T-helper 2 cell treated with Interferon-gamma antibody and Interleukin-4, amounts not matched to agents 5 μg/mL and 100 μg/mL, for 36 hours (primary cell): ENCODE results near the gene EZH2.

Experiments
- DNase-seq: peaks from one replicate; pipeline ENCODE4 v3.0.0; 2021; ENCODE audit warnings: low spot score
- H3K27ac Mint-ChIP-seq: one replicate; pipeline ENCODE4 v1.8.0; 2021; ENCODE audit warnings: mild to moderate bottlenecking, mixed read lengths
- H3K27me3 Mint-ChIP-seq: one replicate; pipeline ENCODE4 v1.8.0; 2021; ENCODE audit warnings: low read depth, mixed read lengths
- H3K36me3 Mint-ChIP-seq: one replicate; pipeline ENCODE4 v1.8.0; 2021; ENCODE audit warnings: low read depth, mixed read lengths
- H3K4me1 Mint-ChIP-seq: one replicate; pipeline ENCODE4 v1.8.0; 2021; ENCODE audit warnings: low read depth, mixed read lengths
- H3K4me3 Mint-ChIP-seq: one replicate; pipeline ENCODE4 v1.8.0; 2022; ENCODE audit warnings: mild to moderate bottlenecking, moderate library complexity, mixed read lengths
- H3K9me3 Mint-ChIP-seq: one replicate; pipeline ENCODE4 v1.8.0; 2021; ENCODE audit warnings: mixed read lengths

EZH2 gene

GRCh38 chr7:148862481-148862880 lies 21.6 kb downstream of the EZH2 start:
- H3K27ac Mint-ChIP-seq: no peak overlapping the region

GRCh38 chr7:148858489-148858888 lies 25.6 kb downstream of the EZH2 start:
- Mint-ChIP-seq H3K4me1 (peaks cover 34% of the 10 kb centered on the region), H3K27me3 (no peaks in the 10 kb centered on the region), H3K27ac (no peak overlapping the region), H3K9me3 (no peaks in the 10 kb centered on the region), H3K4me3 (no peak overlapping the region), H3K36me3 (peaks cover 8% of the 10 kb centered on the region)
- no peak for DNase-seq

More at GRCh38 chr7:148862481-148862880, 21.6 kb downstream of the EZH2 start:
- Mint-ChIP-seq H3K36me3 (peaks cover 11% of the 10 kb centered on the region), H3K4me1 (peaks cover 36% of the 10 kb centered on the region), H3K9me3 (peaks cover 3% of the 10 kb centered on the region), H3K27me3 (no peaks in the 10 kb centered on the region), H3K4me3 (no peak overlapping the region)
- no peak for DNase-seq

- Mint-ChIP-seq H3K4me3 (peak overlapping the region; percentile 49), H3K27me3 (no peaks in the 10 kb centered on the region), H3K4me1 (peaks cover 36% of the 10 kb centered on the region), H3K9me3 (no peaks in the 10 kb centered on the region), H3K36me3 (peaks cover 8% of the 10 kb centered on the region), H3K27ac (no peak overlapping the region)
- DNase-seq: peak; percentile 38
Measured at GRCh38 chr7:148856891-148857290, 27.2 kb downstream of the EZH2 start.

- H3K27me3 Mint-ChIP-seq: no peaks in the 10 kb centered on the region
- H3K9me3 Mint-ChIP-seq: no peaks in the 10 kb centered on the region
- peak overlapping the region; percentile 16 for H3K27ac Mint-ChIP-seq
- H3K36me3 Mint-ChIP-seq: peaks cover 8% of the 10 kb centered on the region
- peak overlapping the region; percentile 51 for H3K4me3 Mint-ChIP-seq
- peaks cover 34% of the 10 kb centered on the region for H3K4me1 Mint-ChIP-seq
- no peak for DNase-seq
Measured at GRCh38 chr7:148856578-148856881, 27.6 kb downstream of the EZH2 start.

- no peak overlapping the region for H3K27ac Mint-ChIP-seq
- H3K4me1 Mint-ChIP-seq: peaks cover 40% of the 10 kb centered on the region
Measured at GRCh38 chr7:148854983-148855382, 29.1 kb downstream of the EZH2 start.

GRCh38 chr7:148852272-148852671 lies 31.8 kb downstream of the EZH2 start:
- no peak overlapping the region for H3K4me3 Mint-ChIP-seq
- no peaks in the 10 kb centered on the region for H3K27me3 Mint-ChIP-seq
- no peaks in the 10 kb centered on the region for H3K9me3 Mint-ChIP-seq
- no peak for DNase-seq
- peaks cover 53% of the 10 kb centered on the region for H3K4me1 Mint-ChIP-seq
- no peak overlapping the region for H3K27ac Mint-ChIP-seq
- H3K36me3 Mint-ChIP-seq: peaks cover 2% of the 10 kb centered on the region

More at GRCh38 chr7:148854983-148855382, 29.1 kb downstream of the EZH2 start:
- Mint-ChIP-seq H3K36me3 (peaks cover 8% of the 10 kb centered on the region), H3K27me3 (no peaks in the 10 kb centered on the region), H3K4me3 (no peak overlapping the region), H3K9me3 (no peaks in the 10 kb centered on the region)
- DNase-seq: no peak

GRCh38 chr7:148850564-148850963 lies 33.5 kb downstream of the EZH2 start:
- Mint-ChIP-seq H3K27me3 (no peaks in the 10 kb centered on the region), H3K27ac (no peak overlapping the region), H3K4me1 (peaks cover 54% of the 10 kb centered on the region)

GRCh38 chr7:148849393-148850098 lies 34.5 kb downstream of the EZH2 start:
- H3K36me3 Mint-ChIP-seq: peaks cover 9% of the 10 kb centered on the region
- no peaks in the 10 kb centered on the region for H3K27me3 Mint-ChIP-seq
- H3K4me3 Mint-ChIP-seq: no peak overlapping the region
- peaks cover 54% of the 10 kb centered on the region for H3K4me1 Mint-ChIP-seq
- H3K27ac Mint-ChIP-seq: no peak overlapping the region
- H3K9me3 Mint-ChIP-seq: no peaks in the 10 kb centered on the region
- DNase-seq: no peak

More at GRCh38 chr7:148850564-148850963, 33.5 kb downstream of the EZH2 start:
- Mint-ChIP-seq H3K36me3 (peaks cover 7% of the 10 kb centered on the region), H3K9me3 (no peaks in the 10 kb centered on the region), H3K4me3 (no peak overlapping the region)
- no peak for DNase-seq

- peak overlapping the region; percentile 39 for H3K27ac Mint-ChIP-seq
- no peaks in the 10 kb centered on the region for H3K9me3 Mint-ChIP-seq
- H3K36me3 Mint-ChIP-seq: peaks cover 16% of the 10 kb centered on the region
- H3K27me3 Mint-ChIP-seq: no peaks in the 10 kb centered on the region
- no peak overlapping the region for H3K4me3 Mint-ChIP-seq
- DNase-seq: no peak
- peaks cover 54% of the 10 kb centered on the region for H3K4me1 Mint-ChIP-seq
Measured at GRCh38 chr7:148847815-148848734, 36.0 kb downstream of the EZH2 start.

GRCh38 chr7:148838905-148839304 lies 45.2 kb downstream of the EZH2 start:
- no peaks in the 10 kb centered on the region for H3K27me3 Mint-ChIP-seq
- peaks cover 58% of the 10 kb centered on the region for H3K36me3 Mint-ChIP-seq
- H3K9me3 Mint-ChIP-seq: peaks cover 7% of the 10 kb centered on the region
- peak overlapping the region; percentile 66 for H3K4me3 Mint-ChIP-seq
- H3K27ac Mint-ChIP-seq: peak overlapping the region; percentile 75
- peaks cover 49% of the 10 kb centered on the region for H3K4me1 Mint-ChIP-seq
- DNase-seq: no peak

- Mint-ChIP-seq H3K36me3 (peaks cover 58% of the 10 kb centered on the region), H3K4me1 (peaks cover 46% of the 10 kb centered on the region), H3K27ac (no peak overlapping the region), H3K9me3 (peaks cover 7% of the 10 kb centered on the region), H3K27me3 (no peaks in the 10 kb centered on the region), H3K4me3 (no peak overlapping the region)
- no peak for DNase-seq
Measured at GRCh38 chr7:148835854-148836253, 48.2 kb downstream of the EZH2 start.

- Mint-ChIP-seq H3K4me1 (peaks cover 42% of the 10 kb centered on the region), H3K27me3 (no peaks in the 10 kb centered on the region), H3K9me3 (peaks cover 7% of the 10 kb centered on the region), H3K36me3 (peaks cover 64% of the 10 kb centered on the region), H3K4me3 (no peak overlapping the region), H3K27ac (no peak overlapping the region)
- no peak for DNase-seq
Measured at GRCh38 chr7:148834605-148835004, 49.5 kb downstream of the EZH2 start.

- no peak for DNase-seq
- Mint-ChIP-seq H3K36me3 (peaks cover 50% of the 10 kb centered on the region), H3K9me3 (no peaks in the 10 kb centered on the region), H3K4me1 (peaks cover 31% of the 10 kb centered on the region), H3K27ac (no peak overlapping the region), H3K4me3 (no peak overlapping the region), H3K27me3 (no peaks in the 10 kb centered on the region)
Measured at GRCh38 chr7:148831782-148832181, 52.3 kb downstream of the EZH2 start.
